Measurements from ENCODE around the gene SLC35B2. TPM values are rescaled to one million over a fixed set of nuclear protein-coding genes. Genes with fewer than 3 reads are reported as not detected.

The SLC35B2 gene
- total and polyA plus RNA-seq, 9 of the 15 experiments (the other 6 are each of a cell fraction or from before 2014, with no cell fraction given) = 14.5 to 59.1 (median 47.1) TPM

GRCh38 chr6:44225579-44226325, 31.6 kb downstream of the SLC35B2 start (continued):
- TF ChIP-seq SMARCC2 (IDR thresholded peaks at IDR 0.05; ENCODE audit: low read depth) (peak; percentile 71; the same call in 1 of the 2 replicates), ZNF79 (CRISPR knock-in tag; IDR thresholded peaks at IDR 0.05; ENCODE audit: low read depth) (0 out of 2 replicates have a peak, but pooled peaks have one; percentile 3), ZNF212 (CRISPR knock-in tag; IDR thresholded peaks at IDR 0.05) (0 out of 2 replicates have a peak, but pooled peaks have one; percentile 38), HMBOX1 (IDR thresholded peaks at IDR 0.05) (no peak), CHD2 (IDR thresholded peaks at IDR 0.05; ENCODE audit: low read depth, low read length) (0 out of 2 replicates have a peak, but pooled peaks have one; percentile 10), ZKSCAN1 (IDR thresholded peaks at IDR 0.05; ENCODE audit: low read depth, low read length) (peak; percentile 53; the same call in 1 of the 2 replicates), CREB3 (tag; conservative IDR thresholded peaks at IDR 0.05; ENCODE audit: low read depth) (peak; percentile 79; the same call in 1 of the 2 replicates), TSHZ1 (CRISPR knock-in tag; IDR thresholded peaks at IDR 0.05) (no peak), ILK (tag; IDR thresholded peaks at IDR 0.05; ENCODE audit: borderline replicate concordance, low read depth) (no peak), CREB1 (IDR thresholded peaks at IDR 0.05) (peak; percentile 57; the same call in 1 of the 2 replicates), CREB1 (CRISPR knock-in tag; IDR thresholded peaks at IDR 0.05) (0 out of 2 replicates have a peak, but pooled peaks have one; percentile 28), ZKSCAN8 (CRISPR knock-in tag; IDR thresholded peaks at IDR 0.05) (no peak; the same call in 1 of the 2 replicates), NR4A1 (CRISPR knock-in tag; IDR thresholded peaks at IDR 0.05) (no peak), NR4A1 (tag; IDR thresholded peaks at IDR 0.05) (peak; percentile 71), POLR2H (tag; IDR thresholded peaks at IDR 0.05; ENCODE audit: low read depth) (no peak), ZBTB1 (CRISPR knock-in tag; IDR thresholded peaks at IDR 0.05; ENCODE audit: borderline replicate concordance, low read depth) (0 out of 2 replicates have a peak, but pooled peaks have one; percentile 36), RUNX1 (IDR thresholded peaks at IDR 0.05; ENCODE audit: low read depth) (peak; percentile 90; the same call in 1 of the 2 replicates), ESRRA (IDR thresholded peaks at IDR 0.05; ENCODE audit: borderline replicate concordance, low read depth) (no peak), ZNF644 (tag; IDR thresholded peaks at IDR 0.05; ENCODE audit: low read depth) (peak; percentile 94), ZFX (CRISPR knock-in tag; IDR thresholded peaks at IDR 0.05) (peak; percentile 84), ARNT (IDR thresholded peaks at IDR 0.05) (peak; percentile 73 to 81), CTBP1 (IDR thresholded peaks at IDR 0.05; ENCODE audit: borderline replicate concordance) (peak; percentile 97), ZFP36 (IDR thresholded peaks at IDR 0.05; ENCODE audit: low read depth, low read length, partially characterized antibody) (peak; percentile 11), FOXK2 (conservative IDR thresholded peaks at IDR 0.05 in 1 of 2, IDR thresholded peaks at IDR 0.05 in 1 of 2; ENCODE audit: low read depth in 2 of 2) (peak in 1 of 2 experiments; percentile 39; a peak in 1 of 4 replicates)

All from K562 (cell line).